ENCODE data around the gene C6orf132.
"Not testable (repeated sequence)": the region's sequence is repeated elsewhere in the genome, so short reads cannot be mapped to it uniquely, and the experiment has no call there.

Gene C6orf132

GRCh38 chr6:42142118-42142835, at the start of gene C6orf132:
Gene C6orf132, minus strand, starts transcription at chr6:42142620. Its CDS starts 176 bp downstream, at chr6:42142444.
- in situ Hi-C loops (cut with MboI; ENCODE audit: low sequenced_read_pairs), result no loop called here

GRCh38 chr6:42190554-42191183, 48.2 kb upstream of the C6orf132 start:
- in situ Hi-C loops (cut with MboI; ENCODE audit: low sequenced_read_pairs), result no loop called here

- in situ Hi-C loops (cut with MboI; ENCODE audit: low sequenced_read_pairs), result no loop called here
Observed at GRCh38 chr6:42188406-42188805, 46.0 kb upstream of the C6orf132 start.

GRCh38 chr6:42185597-42185996, 43.2 kb upstream of the C6orf132 start:
- in situ Hi-C loops (cut with MboI; ENCODE audit: low sequenced_read_pairs), result no loop called here

GRCh38 chr6:42184475-42184874, 42.1 kb upstream of the C6orf132 start:
- in situ Hi-C loops (cut with MboI; ENCODE audit: low sequenced_read_pairs), result no loop called here

- in situ Hi-C loops (cut with MboI; ENCODE audit: low sequenced_read_pairs), result no loop called here
Observed at GRCh38 chr6:42182101-42182500, 39.7 kb upstream of the C6orf132 start.

GRCh38 chr6:42179945-42180313, 37.5 kb upstream of the C6orf132 start:
- in situ Hi-C loops (cut with MboI; ENCODE audit: low sequenced_read_pairs), result no loop called here

- in situ Hi-C loops (cut with MboI; ENCODE audit: low sequenced_read_pairs), result no loop called here
Observed at GRCh38 chr6:42179261-42179944, 37.0 kb upstream of the C6orf132 start.

GRCh38 chr6:42177514-42178364, 35.3 kb upstream of the C6orf132 start:
- in situ Hi-C loops (cut with MboI; ENCODE audit: low sequenced_read_pairs), result no loop called here

- in situ Hi-C loops (cut with MboI; ENCODE audit: low sequenced_read_pairs), result no loop called here
Observed at GRCh38 chr6:42176981-42177380, 34.6 kb upstream of the C6orf132 start.

GRCh38 chr6:42175860-42176259, 33.4 kb upstream of the C6orf132 start:
- in situ Hi-C loops (cut with MboI; ENCODE audit: low sequenced_read_pairs), result no loop called here

GRCh38 chr6:42173101-42173500, 30.7 kb upstream of the C6orf132 start, which contains the start of gene GUCA1A:
Gene GUCA1A, plus strand, starts transcription at chr6:42173364. Its CDS starts 250 bp downstream, at chr6:42173614.
- in situ Hi-C loops (cut with MboI; ENCODE audit: low sequenced_read_pairs), result no loop called here

- in situ Hi-C loops (cut with MboI; ENCODE audit: low sequenced_read_pairs), result no loop called here
Observed at GRCh38 chr6:42171813-42172581, 29.6 kb upstream of the C6orf132 start.

GRCh38 chr6:42169780-42170179, 27.4 kb upstream of the C6orf132 start:
- in situ Hi-C loops (cut with MboI; ENCODE audit: low sequenced_read_pairs), result not testable (repeated sequence)

GRCh38 chr6:42168650-42169049, 26.2 kb upstream of the C6orf132 start:
- in situ Hi-C loops (cut with MboI; ENCODE audit: low sequenced_read_pairs), result no loop called here

GRCh38 chr6:42166444-42167141, 24.2 kb upstream of the C6orf132 start:
- in situ Hi-C loops (cut with MboI; ENCODE audit: low sequenced_read_pairs), result no loop called here

GRCh38 chr6:42165016-42165415, 22.6 kb upstream of the C6orf132 start:
- in situ Hi-C loops (cut with MboI; ENCODE audit: low sequenced_read_pairs), result no loop called here

- in situ Hi-C loops (cut with MboI; ENCODE audit: low sequenced_read_pairs), result no loop called here
Observed at GRCh38 chr6:42163981-42164380, 21.6 kb upstream of the C6orf132 start.

- in situ Hi-C loops (cut with MboI; ENCODE audit: low sequenced_read_pairs), result no loop called here
Observed at GRCh38 chr6:42162812-42163211, 20.4 kb upstream of the C6orf132 start.

- in situ Hi-C loops (cut with MboI; ENCODE audit: low sequenced_read_pairs), result no loop called here
Observed at GRCh38 chr6:42162384-42162783, 20.0 kb upstream of the C6orf132 start.

All from HL-60/S4 treated with retinoic acid at 250 ng/mL for 4 days and 3 days (cell line).